Thyroid gland (tissue), 4 donors: ENCODE results near the gene KLF5. TPM values are rescaled to one million over a fixed set of nuclear protein-coding genes. Genes with fewer than 3 reads are reported as not detected.

Experiments
- DNase-seq, 2 donors: peaks; one replicate each; pipeline ENCODE4 v3.0.0-alpha.2; 2019
- H3K27ac ChIP-seq, 3 donors: fragments of 200-600 bp; sonication (generic); 1 replicate in 2 of 3; 2 replicates in 1 of 3; pipeline ENCODE4 v1.5.1; 2016 to 2019; ENCODE audit warnings: mild to moderate bottlenecking in 1 of 3, moderate library complexity in 1 of 3
- H3K27me3 ChIP-seq: fragments of 200-600 bp; sonication (generic); one replicate; pipeline ENCODE4 v1.5.1; 2019
- H3K36me3 ChIP-seq, 2 donors: fragments of 200-600 bp; sonication (generic); one replicate each; pipeline ENCODE4 v1.5.1; 2016 to 2019
- H3K4me1 ChIP-seq, 2 donors: fragments of 200-600 bp; sonication (generic); one replicate each; pipeline ENCODE4 v1.5.1; 2017 to 2019
- H3K4me3 ChIP-seq, 3 donors: fragments of 200-600 bp; sonication (generic); replicated peaks in 1 of 3; 1 replicate in 2 of 3; 2 replicates in 1 of 3; pipeline ENCODE4 v1.5.1; 2016; ENCODE audit warnings: mild to moderate bottlenecking in 1 of 3
- H3K9me3 ChIP-seq: fragments of 200-600 bp; sonication (generic); one replicate; pipeline ENCODE4 v1.5.1; 2017
- CTCF ChIP-seq, 6 experiments: fragments of 200-600 bp in 3 of 6; fragments of 450-650 bp in 3 of 6; sonication (generic) in 3 of 6; IDR thresholded peaks; one replicate each; pipeline ENCODE4 v1.5.1; 2016 to 2019; ENCODE audit warnings: antibody characterized with exemption in 6 of 6, mild to moderate bottlenecking in 2 of 6, inconsistent platforms in 1 of 6, moderate library complexity in 1 of 6
- POLR2A ChIP-seq, 2 donors: fragments of 450-650 bp; IDR thresholded peaks; one replicate each; pipeline ENCODE4 v1.6.1; 2017; ENCODE audit warnings: antibody characterized with exemption in 2 of 2, mild to moderate bottlenecking in 2 of 2, moderate library complexity in 1 of 2
- WGBS, 2 donors: methylation state at CpG; one replicate each; pipeline ENCODE4 v1.1.5; 2017; 5-methylcytosine and 5-hydroxymethylcytosine counted together
- intact Hi-C: fragments of 100-400 bp; cut with DNase I; formaldehyde crosslinking; loops from one replicate; pipeline ENCODE4 v1.15.1; 2023
- total RNA-seq, 4 donors: library from RNA; depleted of rRNA; stranded (reverse); fragments of >200 nt; gene quantifications; one replicate each; pipeline ENCODE4 v1.2.3, GENCODE V29; 2016

KLF5 gene
- total RNA-seq, 4 donors from 2014 or later: 15.6 to 37.2 (median 23.6) TPM

GRCh38 chr13:73059460-73060250 lies 850 bp downstream of the KLF5 start:
- intact Hi-C loops: loop anchor here (10.0 kb wide), 2 partner anchors 245 to 645 kb away; no protein-coding TSS in a partner anchor
- H3K4me1 ChIP-seq: peaks cover 11 to 14% of the 10 kb centered on the region in 2 donors
- 0% methylated on average over 23 to 24 of the region's 68 CpGs for WGBS, 2 donors

GRCh38 chr13:73060251-73061160 lies 1.7 kb downstream of the KLF5 start:
- TF ChIP-seq CTCF (IDR thresholded peaks at IDR 0.05) (no peak), POLR2A (IDR thresholded peaks at IDR 0.05) (no peak)
- 10 to 18% methylated on average over 26 of the region's 26 CpGs for WGBS, 2 donors
- H3K27ac ChIP-seq: peak overlapping the region; percentile 76 to 93 (median 87)
- no peaks in the 10 kb centered on the region for H3K9me3 ChIP-seq
- no peaks in the 10 kb centered on the region for H3K27me3 ChIP-seq
- peak overlapping the region in 2 of 3 donors; percentile 56 to 67 for H3K4me3 ChIP-seq
- H3K36me3 ChIP-seq: peaks cover 0 to 4% of the 10 kb centered on the region in 2 donors
- intact Hi-C loops: no loop called here
- peaks cover 17 to 23% of the 10 kb centered on the region in 2 donors for H3K4me1 ChIP-seq
- peak; percentile 47 to 57 for DNase-seq

More at GRCh38 chr13:73059460-73060250, 850 bp downstream of the KLF5 start:
- peak overlapping the region; percentile 76 to 93 (median 87) for H3K27ac ChIP-seq
- peak; percentile 81 to 87 for DNase-seq
- TF ChIP-seq CTCF (IDR thresholded peaks at IDR 0.05): peak in 4 of 6 experiments; percentile 13 to 67 (median 55)
- TF ChIP-seq POLR2A (IDR thresholded peaks at IDR 0.05): no peak
- peak overlapping the region in 2 of 3 donors; percentile 56 to 67 for H3K4me3 ChIP-seq
- peaks cover 0 to 4% of the 10 kb centered on the region in 2 donors for H3K36me3 ChIP-seq
- no peaks in the 10 kb centered on the region for H3K9me3 ChIP-seq
- no peaks in the 10 kb centered on the region for H3K27me3 ChIP-seq

- 61 to 62% methylated on average over 6 of the region's 6 CpGs for WGBS, 2 donors
- intact Hi-C loops: no loop called here
- peak overlapping the region; percentile 76 to 93 (median 87) for H3K27ac ChIP-seq
- no peaks in the 10 kb centered on the region for H3K9me3 ChIP-seq
- peaks cover 21 to 27% of the 10 kb centered on the region in 2 donors for H3K4me1 ChIP-seq
- no peak for DNase-seq
- H3K36me3 ChIP-seq: peaks cover 0 to 4% of the 10 kb centered on the region in 2 donors
- TF ChIP-seq CTCF (IDR thresholded peaks at IDR 0.05) (no peak), POLR2A (IDR thresholded peaks at IDR 0.05) (no peak)
- H3K27me3 ChIP-seq: no peaks in the 10 kb centered on the region
- peak overlapping the region in 2 of 3 donors; percentile 56 to 67 for H3K4me3 ChIP-seq
Observed at GRCh38 chr13:73061473-73061872, 2.7 kb downstream of the KLF5 start.

GRCh38 chr13:73061876-73062275 lies 3.1 kb downstream of the KLF5 start:
- intact Hi-C loops: no loop called here
- Histone ChIP-seq H3K4me3 (peak overlapping the region in 1 of 3 donors; percentile 67), H3K4me1 (peaks cover 21 to 30% of the 10 kb centered on the region in 2 donors), H3K9me3 (no peaks in the 10 kb centered on the region), H3K27ac (peak overlapping the region; percentile 76 to 93 (median 87)), H3K36me3 (peaks cover 0 to 4% of the 10 kb centered on the region in 2 donors), H3K27me3 (no peaks in the 10 kb centered on the region)
- TF ChIP-seq CTCF (IDR thresholded peaks at IDR 0.05) (peak in 1 of 6 experiments; percentile 10), POLR2A (IDR thresholded peaks at IDR 0.05) (peak in 1 of 2 donors; percentile 26)
- WGBS, 2 donors: 44 to 50% methylated on average over 9 of the region's 9 CpGs
- peak; percentile 33 to 43 for DNase-seq
